ENCODE measurements around the gene PYDC1.

Gene PYDC1

DNA sequence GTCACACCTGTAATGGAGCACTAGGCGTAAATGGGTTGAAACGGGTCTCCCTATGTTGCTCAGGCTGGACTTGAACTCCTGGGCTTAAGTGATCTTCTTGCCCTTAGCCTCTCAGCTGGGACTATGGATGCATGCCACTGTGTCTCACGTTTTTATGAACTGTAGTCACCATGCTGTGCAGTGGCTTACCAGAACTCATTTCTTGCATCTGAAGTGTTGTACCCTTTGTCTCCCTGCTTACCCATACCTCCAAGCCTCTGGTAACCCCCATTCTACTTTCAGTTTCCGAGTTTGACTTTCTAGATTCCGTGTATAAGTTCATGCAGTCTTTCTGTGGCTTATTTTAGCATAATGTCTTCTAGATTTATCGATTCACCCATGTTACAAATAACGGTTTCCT, 22.0 kb downstream of the PYDC1 start:
- H3K4me3 ChIP-seq, result no peak overlapping the region
- no peaks in the 10 kb centered on the region for H3K9me3 ChIP-seq
- H3K27ac ChIP-seq, result no peak overlapping the region
- no peak for DNase-seq
- TF ChIP-seq, protein P1, sequence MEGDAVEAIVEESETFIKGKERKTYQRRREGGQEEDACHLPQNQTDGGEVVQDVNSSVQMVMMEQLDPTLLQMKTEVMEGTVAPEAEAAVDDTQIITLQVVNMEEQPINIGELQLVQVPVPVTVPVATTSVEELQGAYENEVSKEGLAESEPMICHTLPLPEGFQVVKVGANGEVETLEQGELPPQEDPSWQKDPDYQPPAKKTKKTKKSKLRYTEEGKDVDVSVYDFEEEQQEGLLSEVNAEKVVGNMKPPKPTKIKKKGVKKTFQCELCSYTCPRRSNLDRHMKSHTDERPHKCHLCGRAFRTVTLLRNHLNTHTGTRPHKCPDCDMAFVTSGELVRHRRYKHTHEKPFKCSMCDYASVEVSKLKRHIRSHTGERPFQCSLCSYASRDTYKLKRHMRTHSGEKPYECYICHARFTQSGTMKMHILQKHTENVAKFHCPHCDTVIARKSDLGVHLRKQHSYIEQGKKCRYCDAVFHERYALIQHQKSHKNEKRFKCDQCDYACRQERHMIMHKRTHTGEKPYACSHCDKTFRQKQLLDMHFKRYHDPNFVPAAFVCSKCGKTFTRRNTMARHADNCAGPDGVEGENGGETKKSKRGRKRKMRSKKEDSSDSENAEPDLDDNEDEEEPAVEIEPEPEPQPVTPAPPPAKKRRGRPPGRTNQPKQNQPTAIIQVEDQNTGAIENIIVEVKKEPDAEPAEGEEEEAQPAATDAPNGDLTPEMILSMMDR (IDR thresholded peaks at IDR 0.05), result no peak
- intact Hi-C loops (cut with DNase I; ENCODE audit: low total_unique reads), result loop anchor here (5.0 kb wide), 1 partner anchor 247 kb away; the partner anchor contains the start of gene ZNF843
- no peaks in the 10 kb centered on the region for H3K27me3 ChIP-seq
- H3K4me1 ChIP-seq, result no peaks in the 10 kb centered on the region
- H3K36me3 ChIP-seq, result peaks cover 62 to 88% (median 70%) of the 10 kb centered on the region in 3 donors

DNA sequence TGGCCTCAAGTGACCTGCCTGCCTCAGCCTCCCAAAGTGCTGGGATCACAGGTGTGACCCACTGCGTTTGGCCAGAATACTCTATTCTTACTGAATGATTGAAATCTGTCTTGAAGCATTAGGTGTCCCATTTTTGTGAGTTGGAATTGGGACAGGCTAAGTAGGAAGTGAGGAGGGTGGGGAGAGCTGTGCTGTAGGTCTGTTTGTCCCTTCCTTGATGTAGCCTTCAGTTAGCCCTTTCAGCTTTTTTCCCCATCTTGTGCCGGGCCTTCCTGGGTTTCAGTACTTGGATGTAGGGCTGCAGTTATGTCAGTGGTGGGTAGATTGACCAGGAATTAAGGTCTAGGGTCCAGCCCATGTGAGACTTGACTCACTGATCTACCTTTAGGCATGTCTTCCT, 23.1 kb downstream of the PYDC1 start:
- no peak overlapping the region for H3K4me3 ChIP-seq
- H3K4me1 ChIP-seq, result no peaks in the 10 kb centered on the region
- peaks cover 72 to 90% (median 80%) of the 10 kb centered on the region in 3 donors for H3K36me3 ChIP-seq
- TF ChIP-seq, protein P1 (IDR thresholded peaks at IDR 0.05), result no peak
- no peak for DNase-seq
- intact Hi-C loops (cut with DNase I; ENCODE audit: low total_unique reads), result loop anchor here (5.0 kb wide), 1 partner anchor 248 kb away; the partner anchor contains the start of gene ZNF843
- no peaks in the 10 kb centered on the region for H3K9me3 ChIP-seq
- H3K27ac ChIP-seq, result no peak overlapping the region
- H3K27me3 ChIP-seq, result no peaks in the 10 kb centered on the region

DNA sequence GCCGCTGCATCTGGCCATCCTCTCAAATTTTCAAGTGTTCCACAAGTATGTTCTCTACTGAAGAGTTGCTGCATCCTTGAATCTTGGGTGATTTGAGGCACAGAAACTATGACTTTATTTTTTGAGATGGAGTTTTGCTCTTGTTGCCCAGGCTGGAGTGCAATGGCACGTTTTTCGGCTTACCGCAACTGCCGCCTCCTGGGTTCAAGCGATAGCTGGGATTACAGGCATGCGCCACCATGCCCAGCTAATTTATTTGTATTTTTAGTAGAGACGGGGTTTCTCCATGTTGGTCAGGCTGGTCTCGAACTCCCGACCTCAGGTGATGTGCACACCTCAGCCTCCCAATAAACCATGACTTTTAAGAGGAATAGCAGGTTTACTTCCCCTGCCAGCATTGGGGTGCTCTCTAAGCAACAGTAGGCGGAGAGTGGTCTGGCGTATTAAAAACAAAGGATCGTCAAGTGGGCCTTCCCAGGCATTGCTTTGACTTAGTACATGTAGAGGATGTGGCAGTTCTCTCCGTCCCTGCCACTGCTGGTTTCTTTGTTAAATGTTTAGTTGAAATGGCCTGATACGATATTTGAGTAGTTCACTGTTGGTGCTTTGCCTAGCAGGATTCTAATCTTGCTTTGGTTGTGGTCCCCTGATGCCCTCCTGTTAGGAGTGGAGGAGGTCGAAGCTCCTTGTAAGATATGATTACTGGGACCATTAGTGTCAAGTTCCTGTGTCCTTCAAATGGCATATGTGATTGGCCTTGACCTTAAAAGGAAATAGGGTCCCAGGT, 23.9 kb downstream of the PYDC1 start:
- DNase-seq, result no peak
- intact Hi-C loops (cut with DNase I; ENCODE audit: low total_unique reads), result loop anchor here (5.0 kb wide), 1 partner anchor 249 kb away; the partner anchor contains the start of gene ZNF843
- Histone ChIP-seq H3K4me1 (no peaks in the 10 kb centered on the region), H3K4me3 (no peak overlapping the region), H3K27me3 (no peaks in the 10 kb centered on the region), H3K9me3 (no peaks in the 10 kb centered on the region), H3K36me3 (peaks cover 81 to 98% (median 89%) of the 10 kb centered on the region in 3 donors), H3K27ac (no peak overlapping the region)
- TF ChIP-seq, protein P1 (IDR thresholded peaks at IDR 0.05), result no peak

DNA sequence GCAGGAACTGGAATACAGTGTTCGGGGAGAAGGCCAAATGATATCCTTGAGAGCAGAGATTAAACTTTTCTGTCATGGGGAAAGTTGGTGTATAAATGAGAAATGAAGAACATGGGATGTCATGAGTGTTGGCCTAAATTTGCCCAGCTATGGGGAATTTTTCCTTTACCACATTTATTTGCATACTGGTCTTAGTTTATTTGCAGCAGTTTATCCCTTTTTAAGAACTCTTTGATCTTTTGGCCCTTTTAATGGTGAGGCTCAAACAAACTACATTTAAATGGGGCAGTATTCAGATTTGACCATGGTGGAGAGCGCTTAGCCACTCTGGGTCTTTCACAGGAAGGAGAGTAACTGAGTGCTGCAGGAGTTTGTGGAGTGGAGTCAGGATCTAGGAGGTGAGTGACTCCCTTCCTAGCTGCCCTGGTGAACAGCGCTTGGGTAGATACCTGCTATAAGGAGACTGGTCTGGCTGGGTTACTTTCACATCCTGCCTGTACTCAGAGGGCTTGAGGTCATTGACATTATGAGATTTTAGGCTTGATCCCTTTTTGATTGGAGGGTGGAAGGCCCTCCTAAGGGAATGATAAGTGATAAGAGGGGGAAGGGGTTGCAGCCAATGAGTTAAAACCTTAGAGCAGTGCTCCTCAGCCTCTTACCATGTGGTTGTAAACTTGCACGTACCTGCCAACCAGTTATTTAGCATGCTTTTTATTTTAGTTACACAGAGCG, 25.1 kb downstream of the PYDC1 start:
- no peaks in the 10 kb centered on the region for H3K9me3 ChIP-seq
- peaks cover 92 to 100% (median 100%) of the 10 kb centered on the region in 3 donors for H3K36me3 ChIP-seq
- H3K4me1 ChIP-seq, result no peaks in the 10 kb centered on the region
- DNase-seq, result no peak
- H3K27ac ChIP-seq, result no peak overlapping the region
- TF ChIP-seq, protein P1 (IDR thresholded peaks at IDR 0.05), result no peak
- intact Hi-C loops (cut with DNase I; ENCODE audit: low total_unique reads), result loop anchor here (5.0 kb wide), 1 partner anchor 250 kb away; the partner anchor contains the start of gene ZNF843
- no peaks in the 10 kb centered on the region for H3K27me3 ChIP-seq
- H3K4me3 ChIP-seq, result no peak overlapping the region

DNA sequence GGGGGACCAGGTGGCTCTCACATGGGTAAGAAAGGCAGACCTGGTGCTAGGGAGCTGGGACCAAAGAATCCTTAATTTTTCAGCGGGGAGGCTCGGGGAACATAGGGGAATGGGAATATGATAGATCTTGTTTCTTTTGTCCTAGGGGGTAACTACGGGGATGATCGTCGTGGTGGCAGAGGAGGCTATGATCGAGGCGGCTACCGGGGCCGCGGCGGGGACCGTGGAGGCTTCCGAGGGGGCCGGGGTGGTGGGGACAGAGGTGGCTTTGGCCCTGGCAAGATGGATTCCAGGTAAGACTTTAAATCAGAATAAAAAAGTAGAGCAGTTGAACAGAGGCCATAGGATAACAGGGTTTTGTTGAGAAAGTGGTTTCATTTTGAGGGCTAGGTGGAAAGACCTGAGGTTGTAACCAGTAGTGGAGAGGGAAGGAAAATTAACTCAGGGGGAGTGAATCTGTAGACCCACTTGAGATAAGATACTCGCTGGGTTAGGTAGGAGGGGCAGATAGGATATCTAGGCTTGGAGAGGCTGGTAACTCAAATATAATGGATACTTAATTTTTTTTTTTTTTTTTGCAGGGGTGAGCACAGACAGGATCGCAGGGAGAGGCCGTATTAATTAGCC, 26.0 kb downstream of the PYDC1 start:
- no peak for DNase-seq
- Histone ChIP-seq H3K36me3 (peaks cover 99 to 100% (median 100%) of the 10 kb centered on the region in 3 donors), H3K9me3 (no peaks in the 10 kb centered on the region), H3K4me1 (no peaks in the 10 kb centered on the region), H3K27me3 (no peaks in the 10 kb centered on the region), H3K4me3 (no peak overlapping the region), H3K27ac (no peak overlapping the region)
- TF ChIP-seq, protein P1 (IDR thresholded peaks at IDR 0.05), result no peak
- intact Hi-C loops (cut with DNase I; ENCODE audit: low total_unique reads), result loop anchor here (5.0 kb wide), 1 partner anchor 251 kb away; the partner anchor contains the start of gene ZNF843

Measured in tibial artery (tissue), 4 donors.